ENCODE results near the gene KIRREL3.

Gene KIRREL3

GRCh38 chr11:126433989-126434949 lies 566.3 kb downstream of the KIRREL3 start:
- H3K4me1 Mint-ChIP-seq: no peaks in the 10 kb centered on the region
- CTCF ChIA-PET: interaction anchor here (1.1 to 1.4 kb wide), 2 partner anchors 10 to 47 kb away, joined by 3 to 4 read pairs; no protein-coding TSS in a partner anchor
- DNase-seq: no peak
- peaks cover 2% of the 10 kb centered on the region for H3K27me3 Mint-ChIP-seq
- peak overlapping the region; percentile 39 for H3K27ac Mint-ChIP-seq
- no peak overlapping the region for H3K4me3 Mint-ChIP-seq
- H3K36me3 Mint-ChIP-seq: no peaks in the 10 kb centered on the region
- no peaks in the 10 kb centered on the region for H3K9me3 Mint-ChIP-seq

GRCh38 chr11:126433244-126433846 lies 567.2 kb downstream of the KIRREL3 start:
- Mint-ChIP-seq H3K4me3 (no peak overlapping the region), H3K4me1 (no peaks in the 10 kb centered on the region), H3K9me3 (no peaks in the 10 kb centered on the region), H3K27me3 (peaks cover 4% of the 10 kb centered on the region), H3K36me3 (no peaks in the 10 kb centered on the region), H3K27ac (no peak overlapping the region)
- CTCF ChIA-PET: interaction anchor here (1.1 to 1.4 kb wide), 2 partner anchors 11 to 48 kb away, joined by 3 to 4 read pairs; no protein-coding TSS in a partner anchor
- no peak for DNase-seq

- no peak for DNase-seq
- Mint-ChIP-seq H3K36me3 (no peaks in the 10 kb centered on the region), H3K9me3 (no peaks in the 10 kb centered on the region), H3K27me3 (peaks cover 4% of the 10 kb centered on the region), H3K27ac (no peak overlapping the region), H3K4me1 (no peaks in the 10 kb centered on the region), H3K4me3 (no peak overlapping the region)
- CTCF ChIA-PET: interaction anchor here (1.5 kb wide), 1 partner anchor 48 kb away, joined by 5 read pairs; no protein-coding TSS in a partner anchor
These were observed 568.0 kb downstream of the KIRREL3 start for GRCh38 chr11:126432525-126432924.

- Mint-ChIP-seq H3K27ac (no peak overlapping the region), H3K4me3 (no peak overlapping the region), H3K27me3 (peaks cover 4% of the 10 kb centered on the region), H3K4me1 (no peaks in the 10 kb centered on the region), H3K9me3 (no peaks in the 10 kb centered on the region), H3K36me3 (no peaks in the 10 kb centered on the region)
- CTCF ChIA-PET: interaction anchor here (1.5 kb wide), 1 partner anchor 49 kb away, joined by 5 read pairs; no protein-coding TSS in a partner anchor
- DNase-seq: no peak
These were observed 568.5 kb downstream of the KIRREL3 start for GRCh38 chr11:126432065-126432461.

GRCh38 chr11:126431401-126432064 lies 569.0 kb downstream of the KIRREL3 start:
- H3K9me3 Mint-ChIP-seq: no peaks in the 10 kb centered on the region

GRCh38 chr11:126430581-126431335 lies 569.8 kb downstream of the KIRREL3 start:
- H3K27ac Mint-ChIP-seq: peak overlapping the region; percentile 37
- peaks cover 4% of the 10 kb centered on the region for H3K27me3 Mint-ChIP-seq
- no peak overlapping the region for H3K4me3 Mint-ChIP-seq
- CTCF ChIA-PET: interaction anchor here (1.2 to 1.3 kb wide), 2 partner anchors 10 to 12 kb away, joined by 4 to 5 read pairs; no protein-coding TSS in a partner anchor
- no peak for DNase-seq
- no peaks in the 10 kb centered on the region for H3K36me3 Mint-ChIP-seq
- no peaks in the 10 kb centered on the region for H3K4me1 Mint-ChIP-seq
- no peaks in the 10 kb centered on the region for H3K9me3 Mint-ChIP-seq

More at GRCh38 chr11:126431401-126432064, 569.0 kb downstream of the KIRREL3 start:
- no peaks in the 10 kb centered on the region for H3K36me3 Mint-ChIP-seq
- no peaks in the 10 kb centered on the region for H3K4me1 Mint-ChIP-seq
- peaks cover 4% of the 10 kb centered on the region for H3K27me3 Mint-ChIP-seq
- CTCF ChIA-PET: interaction anchor here (1.2 to 1.5 kb wide), 3 partner anchors 9 to 49 kb away, joined by 4 to 5 read pairs (median 5); no protein-coding TSS in a partner anchor
- DNase-seq: no peak
- H3K27ac Mint-ChIP-seq: no peak overlapping the region
- no peak overlapping the region for H3K4me3 Mint-ChIP-seq

- DNase-seq: no peak
- peaks cover 10% of the 10 kb centered on the region for H3K27me3 Mint-ChIP-seq
- no peaks in the 10 kb centered on the region for H3K9me3 Mint-ChIP-seq
- no peak overlapping the region for H3K27ac Mint-ChIP-seq
- no peak overlapping the region for H3K4me3 Mint-ChIP-seq
- H3K4me1 Mint-ChIP-seq: no peaks in the 10 kb centered on the region
- CTCF ChIA-PET: interaction anchor here (0.7 kb wide), 1 partner anchor 23 kb away, joined by 3 read pairs; no protein-coding TSS in a partner anchor
- no peaks in the 10 kb centered on the region for H3K36me3 Mint-ChIP-seq
These were observed 573.5 kb downstream of the KIRREL3 start for GRCh38 chr11:126426820-126427749.

- H3K27me3 Mint-ChIP-seq: peaks cover 14% of the 10 kb centered on the region
- H3K4me3 Mint-ChIP-seq: no peak overlapping the region
- no peak overlapping the region for H3K27ac Mint-ChIP-seq
- peaks cover under 1% of the 10 kb centered on the region for H3K4me1 Mint-ChIP-seq
- no peak for DNase-seq
- H3K9me3 Mint-ChIP-seq: no peaks in the 10 kb centered on the region
- no peaks in the 10 kb centered on the region for H3K36me3 Mint-ChIP-seq
- CTCF ChIA-PET: no interaction called here
These were observed 574.5 kb downstream of the KIRREL3 start for GRCh38 chr11:126426106-126426505.

- Mint-ChIP-seq H3K4me3 (no peak overlapping the region), H3K4me1 (peaks cover 9% of the 10 kb centered on the region), H3K36me3 (no peaks in the 10 kb centered on the region), H3K27ac (no peak overlapping the region), H3K27me3 (peaks cover 23% of the 10 kb centered on the region), H3K9me3 (no peaks in the 10 kb centered on the region)
- DNase-seq: no peak
- CTCF ChIA-PET: no interaction called here
These were observed 576.0 kb downstream of the KIRREL3 start for GRCh38 chr11:126424471-126425039.

GRCh38 chr11:126423743-126424142 lies 576.8 kb downstream of the KIRREL3 start:
- CTCF ChIA-PET: no interaction called here
- H3K4me1 Mint-ChIP-seq: peaks cover 9% of the 10 kb centered on the region
- H3K9me3 Mint-ChIP-seq: no peaks in the 10 kb centered on the region
- peaks cover 22% of the 10 kb centered on the region for H3K27me3 Mint-ChIP-seq
- no peak overlapping the region for H3K4me3 Mint-ChIP-seq
- DNase-seq: no peak
- no peak overlapping the region for H3K27ac Mint-ChIP-seq
- H3K36me3 Mint-ChIP-seq: no peaks in the 10 kb centered on the region

GRCh38 chr11:126423154-126423553 lies 577.4 kb downstream of the KIRREL3 start:
- H3K27ac Mint-ChIP-seq: no peak overlapping the region
- no peaks in the 10 kb centered on the region for H3K36me3 Mint-ChIP-seq
- no peak overlapping the region for H3K4me3 Mint-ChIP-seq
- no peak for DNase-seq
- H3K4me1 Mint-ChIP-seq: peaks cover 9% of the 10 kb centered on the region
- CTCF ChIA-PET: no interaction called here
- H3K9me3 Mint-ChIP-seq: no peaks in the 10 kb centered on the region
- H3K27me3 Mint-ChIP-seq: peaks cover 28% of the 10 kb centered on the region

- H3K4me3 Mint-ChIP-seq: no peak overlapping the region
- peaks cover 35% of the 10 kb centered on the region for H3K27me3 Mint-ChIP-seq
- no peaks in the 10 kb centered on the region for H3K9me3 Mint-ChIP-seq
- peaks cover 9% of the 10 kb centered on the region for H3K4me1 Mint-ChIP-seq
- CTCF ChIA-PET: no interaction called here
- DNase-seq: no peak
- no peak overlapping the region for H3K27ac Mint-ChIP-seq
- H3K36me3 Mint-ChIP-seq: no peaks in the 10 kb centered on the region
These were observed 578.1 kb downstream of the KIRREL3 start for GRCh38 chr11:126422446-126422845.

All from activated naive CD4-positive, alpha-beta T cell treated with anti-CD3 and anti-CD28 coated beads, Interleukin-2, amount 10 ng/mL, durations not matched to agents 7 days and 5 days (primary cell).